ENCODE results near the gene SMDT1.
A peak's percentile ranks its signal among the peaks of the same experiment; 100 is the strongest.
"Not testable (repeated sequence)": the region's sequence is repeated elsewhere in the genome, so short reads cannot be mapped to it uniquely, and the experiment has no call there.

SMDT1 gene

DNA sequence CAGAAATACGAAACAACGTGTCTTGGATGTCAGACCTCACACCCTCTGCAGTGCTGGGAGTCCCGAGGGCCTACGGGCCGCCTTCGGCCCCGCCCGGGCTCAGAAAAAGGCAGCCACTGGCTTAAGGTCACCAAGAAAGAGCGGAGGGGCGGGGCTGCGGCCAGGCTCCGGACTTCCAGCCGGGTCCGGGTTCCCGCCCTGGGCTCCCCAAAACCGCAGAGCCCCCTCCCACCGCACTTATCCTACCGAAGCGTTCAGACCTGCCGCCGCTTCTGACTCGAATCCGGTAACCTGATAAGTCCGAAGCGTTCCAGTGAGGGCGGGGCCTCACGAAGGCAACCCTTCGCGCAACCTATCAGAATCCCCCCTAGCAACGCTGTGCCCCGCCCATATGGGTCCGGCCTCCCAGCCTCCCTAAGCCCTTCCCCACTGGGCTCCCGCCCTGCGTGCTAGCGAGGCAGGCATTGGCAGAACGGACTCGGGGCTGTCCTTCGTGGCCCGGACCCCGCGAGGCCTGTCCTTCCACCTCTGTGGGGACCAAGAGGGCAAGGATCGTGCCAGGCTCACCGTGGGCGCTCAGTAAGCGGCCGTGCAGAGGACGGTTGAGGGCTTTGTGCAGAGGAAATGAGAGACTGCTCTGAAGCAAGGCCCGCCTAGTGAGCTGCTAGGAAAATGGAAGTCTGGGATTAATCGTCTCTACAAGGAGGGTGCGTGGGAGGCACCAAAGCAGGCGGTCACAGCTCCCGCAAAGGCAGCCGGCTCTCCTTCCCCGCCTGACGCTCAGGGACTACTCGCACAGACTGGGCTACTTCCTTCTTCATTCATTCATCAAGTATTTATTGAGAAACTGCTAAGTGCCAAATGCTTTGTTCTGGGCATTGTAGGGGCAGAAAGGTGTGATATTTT lies 8.7 kb upstream of the SMDT1 start, which contains the start of gene NAGA:
Gene NAGA (minus strand): TSS at position 296 of the 906 bp plus-strand sequence. CDS start 515 bp downstream, outside the sequence.
- no peak for FAIRE-seq

DNA sequence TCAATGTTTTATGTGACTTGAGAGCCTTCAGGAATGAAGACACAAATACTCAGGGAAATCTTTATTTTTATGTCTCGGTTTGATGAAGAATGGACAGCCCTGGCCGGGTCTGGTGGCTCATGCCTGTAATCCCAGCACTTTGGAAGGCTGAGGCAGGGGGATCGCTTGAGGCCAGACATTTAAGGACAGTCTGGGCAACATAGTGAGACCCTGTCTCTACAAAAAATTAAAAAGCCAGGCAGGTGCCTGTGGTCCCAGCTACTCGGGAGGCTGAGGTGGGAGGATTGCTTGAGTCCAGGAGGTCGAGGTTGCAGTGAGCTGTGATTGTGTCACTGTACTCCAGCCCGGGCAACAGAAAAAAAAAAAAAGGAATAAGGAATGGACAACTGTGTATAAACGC lies 8.0 kb upstream of the SMDT1 start:
- not testable (repeated sequence) for FAIRE-seq

DNA sequence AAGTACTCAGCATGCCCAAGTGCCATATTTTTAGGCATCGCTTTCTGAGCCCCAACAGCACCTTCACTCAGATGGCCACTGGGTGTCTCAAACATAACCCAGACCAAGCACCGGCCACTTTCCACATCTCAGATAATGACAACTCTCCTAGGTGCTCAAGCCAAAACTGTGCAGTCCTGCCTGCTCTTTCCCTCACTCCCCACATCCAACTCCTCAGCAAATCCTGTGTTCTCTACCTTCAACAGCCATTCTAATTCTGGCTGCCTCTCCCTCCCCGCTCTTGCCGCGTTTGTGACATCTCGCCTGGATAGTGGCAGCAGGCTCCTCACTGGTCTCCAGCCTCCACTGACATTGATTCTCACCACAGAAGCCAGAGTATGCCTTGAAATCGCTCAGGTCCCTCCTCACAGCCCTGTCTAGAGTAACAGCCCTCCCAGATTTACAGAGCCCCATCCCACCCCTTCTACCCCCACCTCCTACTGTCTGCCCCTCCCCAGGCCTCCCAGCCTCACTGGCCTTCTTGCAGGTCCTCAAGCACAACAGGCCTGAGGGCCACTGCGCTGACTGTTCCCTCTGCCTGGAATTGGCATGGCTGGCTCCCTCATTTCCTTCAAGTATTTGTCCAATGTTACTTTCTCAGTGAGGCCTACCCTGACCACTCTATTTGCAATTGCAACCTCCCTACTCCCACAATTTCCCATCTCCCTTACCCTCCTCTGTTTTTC lies 6.7 kb upstream of the SMDT1 start:
- FAIRE-seq, result no peak

DNA sequence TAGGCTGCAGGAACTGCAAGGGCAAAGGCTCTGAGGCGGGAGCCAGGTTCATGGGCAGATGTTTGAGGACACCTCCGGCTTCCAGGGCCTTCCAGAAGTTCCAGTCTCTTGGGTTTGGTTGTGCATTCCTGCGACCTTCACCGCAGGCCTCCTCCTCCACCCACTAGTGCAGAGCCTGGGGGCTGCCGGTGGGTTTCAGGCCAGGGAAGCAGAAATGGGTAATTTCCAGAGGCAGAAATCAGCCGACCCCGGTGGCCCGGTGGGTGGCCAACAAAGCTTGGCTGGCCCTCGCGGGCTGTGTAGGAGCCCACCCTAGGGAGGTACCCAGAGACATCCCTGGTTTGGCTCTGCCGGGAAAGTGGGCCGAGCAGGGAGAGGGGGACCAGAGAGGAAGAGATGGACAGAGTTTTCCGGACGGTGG lies 5.9 kb upstream of the SMDT1 start:
- no peak for FAIRE-seq

DNA sequence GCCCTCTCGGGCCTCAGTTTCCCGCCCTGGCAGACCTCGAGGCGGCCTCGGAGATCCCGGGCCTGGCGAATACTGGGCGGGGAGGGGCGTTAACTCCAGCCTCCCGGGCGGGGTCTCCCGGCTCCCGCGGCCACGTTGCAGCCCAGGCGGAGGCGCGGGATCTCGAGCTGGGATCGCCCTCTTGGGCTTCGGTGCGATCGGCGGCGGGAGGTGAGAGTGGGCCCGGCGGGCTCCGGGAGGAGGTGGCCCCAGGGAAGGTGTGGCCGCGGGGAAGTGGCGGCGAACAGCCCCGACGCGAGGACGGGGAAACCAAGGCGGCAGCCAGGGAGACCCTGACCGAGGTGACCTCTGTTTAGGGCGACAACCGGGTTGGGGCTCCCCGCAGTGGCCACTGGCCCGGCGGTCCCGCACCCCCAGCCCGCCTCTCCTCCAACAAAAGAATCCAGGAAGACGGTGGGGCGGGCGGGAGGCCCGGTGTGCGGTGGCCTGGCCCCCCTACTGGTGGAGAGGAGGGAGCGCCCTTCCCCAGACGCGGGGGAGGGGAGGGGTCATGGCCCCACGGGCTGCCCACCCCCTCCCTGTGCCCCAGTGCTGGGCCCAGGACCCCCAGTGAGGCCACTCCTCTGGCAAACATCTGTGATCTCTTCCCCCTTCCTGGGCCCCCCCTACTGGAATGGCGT lies 5.2 kb upstream of the SMDT1 start, which contains the start of gene PHETA2:
Gene PHETA2 (plus strand): TSS at position 117 of the 680 bp plus-strand sequence. CDS start 3,046 bp downstream, outside the sequence.
- FAIRE-seq, result no peak

DNA sequence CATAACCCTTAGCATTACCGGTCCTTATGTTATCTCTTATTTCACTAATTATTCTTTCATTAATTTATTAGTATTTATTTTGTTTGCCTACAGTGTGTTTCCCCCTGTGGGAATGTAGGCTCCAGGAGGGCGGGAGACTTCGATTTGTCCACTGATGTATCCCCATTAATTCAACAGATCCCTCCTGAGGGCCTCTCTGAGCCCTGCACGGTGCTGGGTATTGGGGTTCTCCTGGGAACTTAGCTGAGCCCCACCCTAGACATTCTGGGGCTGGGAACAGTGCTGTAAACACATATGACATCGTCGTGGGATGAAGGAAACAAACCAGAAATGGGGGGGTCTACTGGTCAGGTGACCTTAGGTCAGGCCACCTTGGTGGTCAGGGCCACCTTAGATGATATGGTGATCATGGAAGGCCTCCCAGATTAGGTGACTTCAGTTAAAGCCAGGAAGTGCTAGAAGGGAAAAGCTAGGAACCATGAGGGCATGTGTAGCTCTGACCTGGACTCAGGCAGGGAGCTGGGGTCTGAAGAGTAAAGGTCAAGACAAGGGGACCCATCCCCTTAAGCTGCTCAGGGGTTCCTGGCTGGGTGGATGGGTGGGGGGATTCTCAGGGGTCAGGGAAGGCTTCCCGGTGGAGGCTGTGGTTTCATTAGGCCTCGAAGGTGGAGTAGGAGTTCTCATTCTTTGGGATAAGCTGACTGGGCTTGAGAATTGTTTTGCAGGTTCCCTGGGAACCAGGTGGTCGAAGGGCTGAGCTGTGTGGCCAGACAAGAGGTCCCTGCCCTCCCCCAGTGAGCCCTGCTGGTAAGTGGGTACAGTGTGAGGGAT lies 4.4 kb upstream of the SMDT1 start:
- no peak for FAIRE-seq

DNA sequence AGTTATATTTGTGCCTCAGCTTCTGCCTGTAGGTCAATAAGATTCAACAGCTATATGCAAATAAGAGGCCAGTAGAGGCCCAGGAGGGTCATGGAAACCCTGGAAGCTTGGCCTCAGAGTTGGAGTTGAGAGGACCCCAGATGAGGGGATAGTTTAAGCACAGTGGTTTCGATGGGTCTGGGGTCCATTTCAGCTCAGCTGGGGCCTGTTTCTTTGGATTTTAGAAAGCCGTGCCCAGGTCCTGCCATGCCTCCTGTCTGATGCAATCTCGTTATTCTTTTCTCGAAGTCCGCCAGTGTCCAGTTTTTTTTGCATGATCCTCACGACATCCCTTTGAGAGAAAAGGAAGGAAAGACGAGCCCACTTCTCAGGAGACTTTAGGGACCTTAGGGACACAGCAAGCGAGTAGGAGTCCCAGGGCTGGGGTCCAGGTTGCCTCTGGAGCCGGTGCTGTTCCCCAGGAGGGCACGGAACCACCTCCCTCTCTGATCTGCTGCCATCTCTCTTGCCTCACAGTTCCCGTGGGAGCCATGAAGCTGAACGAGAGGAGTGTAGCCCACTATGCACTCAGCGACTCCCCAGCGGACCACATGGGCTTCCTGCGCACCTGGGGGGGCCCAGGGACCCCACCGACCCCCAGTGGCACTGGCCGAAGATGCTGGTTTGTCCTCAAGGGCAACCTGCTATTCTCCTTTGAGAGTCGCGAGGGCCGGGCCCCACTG lies 2.6 kb upstream of the SMDT1 start:
- no peak for FAIRE-seq

DNA sequence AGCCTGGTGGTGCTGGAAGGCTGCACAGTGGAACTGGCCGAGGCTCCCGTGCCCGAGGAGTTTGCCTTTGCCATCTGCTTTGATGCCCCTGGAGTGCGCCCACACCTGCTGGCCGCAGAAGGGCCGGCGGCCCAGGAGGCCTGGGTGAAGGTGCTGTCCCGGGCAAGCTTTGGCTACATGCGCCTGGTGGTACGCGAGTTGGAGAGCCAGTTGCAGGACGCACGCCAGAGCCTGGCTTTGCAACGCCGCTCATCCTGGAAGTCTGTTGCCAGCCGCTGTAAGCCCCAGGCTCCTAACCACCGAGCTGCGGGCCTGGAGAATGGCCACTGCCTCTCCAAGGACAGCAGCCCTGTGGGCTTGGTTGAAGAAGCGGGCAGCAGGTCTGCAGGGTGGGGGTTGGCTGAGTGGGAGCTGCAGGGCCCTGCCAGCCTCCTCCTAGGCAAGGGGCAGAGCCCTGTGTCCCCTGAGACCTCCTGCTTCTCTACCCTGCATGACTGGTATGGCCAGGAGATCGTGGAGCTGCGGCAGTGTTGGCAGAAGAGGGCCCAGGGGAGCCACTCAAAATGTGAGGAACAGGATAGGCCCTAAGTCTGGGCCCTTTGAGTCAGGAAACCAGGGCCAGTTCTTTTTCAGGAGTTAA lies 1.9 kb upstream of the SMDT1 start:
- no peak for FAIRE-seq

DNA sequence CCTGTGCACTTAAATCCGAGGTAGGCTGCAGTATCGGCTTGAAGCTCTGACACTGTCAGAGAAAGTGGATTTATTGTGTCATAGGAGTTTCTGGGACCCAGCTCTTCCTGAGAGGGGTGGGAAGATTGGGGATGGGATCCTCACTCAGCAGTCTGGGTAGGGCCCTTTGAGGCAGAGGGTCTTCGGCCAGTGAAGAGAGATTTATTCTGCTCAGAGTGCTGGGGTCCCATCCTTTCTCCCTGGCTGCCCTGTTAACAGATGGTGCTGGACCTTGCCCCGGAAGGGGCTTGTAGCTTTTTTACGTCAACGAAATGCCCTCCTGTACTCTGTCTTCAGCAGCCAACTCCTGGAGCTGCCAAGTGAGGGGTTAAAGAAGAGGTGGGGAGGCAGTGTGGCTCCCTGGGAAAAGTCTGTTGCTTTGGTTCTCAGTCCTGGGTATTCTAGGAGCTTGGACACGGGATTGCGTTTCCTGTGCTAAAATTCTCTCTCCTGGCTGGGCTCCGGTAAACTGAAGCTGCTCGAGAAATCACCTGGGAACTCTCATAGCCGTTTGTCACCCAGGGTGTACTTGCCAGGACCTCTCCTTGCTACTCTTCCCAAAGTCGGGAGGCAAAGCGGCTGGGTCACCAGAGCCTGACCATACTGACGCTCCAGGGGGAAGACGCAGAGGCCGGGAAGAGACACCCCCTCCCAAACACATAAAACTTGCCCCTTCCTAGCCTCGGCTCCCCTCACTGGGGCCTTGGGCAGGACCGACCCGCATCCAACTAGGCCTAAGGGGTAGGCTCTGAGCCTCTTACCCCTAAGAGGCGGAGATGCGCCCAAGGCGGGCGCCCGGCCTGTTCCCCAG lies 806 bp upstream of the SMDT1 start:
- no peak for FAIRE-seq

DNA sequence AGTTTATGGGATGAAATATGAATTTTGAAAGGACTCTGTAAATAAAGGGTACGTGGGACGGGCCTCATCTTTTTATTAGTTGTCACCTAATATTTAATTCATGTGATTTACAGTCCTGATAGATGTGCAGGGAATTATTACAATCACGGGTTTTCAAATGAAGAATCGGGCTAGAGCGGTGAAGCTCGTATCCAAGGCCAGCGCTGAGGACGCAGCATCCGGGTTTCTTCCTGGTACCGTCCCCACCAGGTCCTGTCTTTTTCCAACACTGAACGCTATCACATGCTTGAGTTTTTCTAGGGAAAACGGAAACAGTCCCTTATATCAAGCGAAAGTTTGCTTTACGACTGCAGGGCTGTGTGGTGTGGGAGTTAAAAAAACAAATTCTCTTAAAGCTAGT lies 787 bp downstream of the SMDT1 start:
- FAIRE-seq, result no peak

DNA sequence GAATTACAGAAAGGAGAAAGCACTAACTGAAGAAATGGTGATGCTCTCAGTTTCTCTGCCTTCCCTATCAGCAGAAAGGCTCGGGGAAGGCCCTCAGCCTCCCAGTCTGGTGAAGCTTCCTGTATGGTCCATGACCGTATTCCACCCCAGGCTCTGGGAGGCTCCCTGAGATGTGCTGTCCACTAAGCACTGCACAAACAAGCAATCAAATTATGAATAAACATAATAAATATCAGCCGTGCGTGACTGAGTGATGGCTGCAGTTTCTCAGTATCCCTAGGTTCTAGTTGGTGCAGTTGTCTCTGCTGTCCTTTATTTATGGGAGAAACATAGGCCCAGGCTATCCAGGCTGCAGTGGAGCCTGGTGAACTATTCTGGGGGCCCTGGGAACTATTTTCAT lies 3.6 kb downstream of the SMDT1 start:
- FAIRE-seq, result no peak

DNA sequence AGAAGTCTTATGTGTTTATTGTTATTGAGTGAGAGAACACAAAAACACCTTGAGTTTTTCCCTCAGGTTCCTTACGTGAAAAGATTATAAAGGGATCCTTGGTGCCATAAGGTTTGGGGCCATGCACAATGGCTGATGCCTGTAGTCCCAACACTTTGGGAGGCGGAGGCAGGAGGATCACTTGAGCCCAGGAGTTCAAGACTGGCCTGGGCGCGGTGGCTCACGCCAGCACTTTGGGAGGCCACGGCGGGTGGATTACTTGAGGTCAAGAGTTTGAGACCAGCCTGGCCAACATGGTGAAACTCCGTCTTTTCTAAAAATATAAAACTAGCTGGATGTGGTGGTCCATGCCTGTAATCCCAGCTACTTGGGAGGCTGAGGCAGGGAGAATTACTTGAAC lies 5.4 kb downstream of the SMDT1 start:
- no peak for FAIRE-seq

DNA sequence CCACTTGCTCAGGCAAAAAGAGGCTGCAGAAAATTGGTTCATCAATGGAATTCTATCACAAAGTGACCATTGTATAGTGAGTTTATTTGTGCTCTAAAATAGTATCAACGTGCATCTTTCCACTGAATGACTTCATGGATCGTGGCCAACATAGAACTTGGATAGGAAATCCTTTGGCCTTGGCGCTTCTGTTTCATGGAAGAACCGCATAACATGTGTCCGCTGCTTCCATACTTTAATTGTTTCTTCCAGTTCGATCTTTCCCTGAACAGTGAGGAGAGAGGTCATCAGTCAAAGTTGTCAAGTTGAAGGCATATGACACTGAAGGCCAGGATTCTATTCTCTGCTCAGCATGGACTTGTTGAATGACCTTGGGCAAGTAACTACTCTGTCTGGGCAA lies 6.6 kb downstream of the SMDT1 start:
- FAIRE-seq, result no peak

DNA sequence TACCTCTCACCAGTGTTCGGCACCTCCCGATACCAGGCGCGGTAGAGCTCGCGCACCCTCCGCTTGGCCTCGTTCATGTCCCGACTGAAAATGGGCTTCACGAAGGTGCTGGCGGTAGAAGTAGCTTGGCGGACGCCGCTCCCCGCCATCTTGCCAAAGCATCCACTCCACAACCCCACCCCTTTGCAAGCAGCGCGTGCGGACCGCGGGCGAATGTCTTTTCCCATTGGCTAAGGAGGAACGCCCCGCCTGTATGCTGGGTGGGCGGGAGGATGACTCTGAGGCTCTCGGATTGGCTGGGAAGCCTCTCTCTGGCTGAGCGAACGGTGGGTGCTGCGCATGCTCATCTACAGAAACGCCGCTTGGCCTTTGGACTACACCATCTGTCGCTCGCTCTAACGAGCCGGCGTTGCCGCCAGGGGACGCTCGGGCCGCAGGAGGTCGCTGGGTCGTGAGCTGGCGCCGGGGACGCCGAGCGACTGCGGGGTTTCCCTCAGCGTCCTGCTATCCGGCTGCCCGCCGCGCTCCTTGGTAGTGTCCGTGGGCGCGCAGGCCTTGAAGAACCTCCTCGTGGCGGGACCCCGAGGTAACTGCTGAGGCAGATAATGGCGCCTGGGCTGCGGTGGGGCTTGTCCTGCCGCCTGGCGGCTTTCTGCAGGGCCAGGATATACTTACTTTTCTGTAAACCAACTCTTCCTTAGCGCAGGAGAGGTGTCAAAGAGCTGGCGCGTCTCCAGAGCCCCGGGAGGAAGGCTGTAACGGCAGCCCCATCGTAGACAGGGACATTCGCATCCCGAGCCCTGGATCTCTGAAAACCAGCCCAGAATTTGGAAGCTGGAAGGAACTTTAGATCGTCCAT lies 11.3 kb downstream of the SMDT1 start, which contains the start of gene NDUFA6:
Gene NDUFA6 (minus strand): TSS at position 177 of the 859 bp plus-strand sequence. CDS start 28 bp downstream, at position 149.
- FAIRE-seq, result peak; percentile 89

DNA sequence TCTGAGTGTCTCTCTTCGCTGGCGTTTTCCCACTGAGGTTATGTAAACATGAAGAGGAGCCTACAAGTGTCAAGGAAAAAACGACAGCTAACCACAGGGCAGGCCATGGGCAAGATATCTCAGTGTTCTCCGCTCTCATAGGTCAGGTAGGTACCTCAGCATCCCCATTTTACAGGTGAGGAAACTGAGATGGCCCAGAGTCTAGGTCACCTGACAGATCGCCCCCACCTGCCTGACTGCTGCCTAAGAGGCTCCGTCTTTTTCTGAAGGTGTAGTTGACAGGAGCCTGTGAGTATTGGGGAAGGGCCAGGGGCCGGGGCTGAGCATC lies 11.9 kb downstream of the SMDT1 start:
- no peak for FAIRE-seq

DNA sequence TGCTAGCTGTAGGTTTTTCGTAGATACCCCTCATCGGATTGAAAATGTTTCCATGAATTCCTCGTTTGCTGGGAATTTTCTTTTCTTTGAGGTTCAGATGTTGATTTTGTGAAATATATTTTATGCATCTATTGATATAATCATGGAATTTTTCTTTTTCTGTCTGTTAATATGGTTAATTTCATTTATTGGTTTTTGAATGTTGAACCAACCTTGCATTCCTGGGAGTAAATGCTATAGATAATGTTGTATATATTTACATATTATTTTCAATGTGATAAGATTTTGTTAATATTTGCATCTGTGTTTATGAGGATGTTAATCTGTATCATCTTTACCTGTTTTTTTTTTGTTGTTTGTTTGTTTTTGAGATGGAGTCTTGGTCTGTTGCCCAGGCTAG lies 21.7 kb downstream of the SMDT1 start:
- FAIRE-seq, result no peak

DNA sequence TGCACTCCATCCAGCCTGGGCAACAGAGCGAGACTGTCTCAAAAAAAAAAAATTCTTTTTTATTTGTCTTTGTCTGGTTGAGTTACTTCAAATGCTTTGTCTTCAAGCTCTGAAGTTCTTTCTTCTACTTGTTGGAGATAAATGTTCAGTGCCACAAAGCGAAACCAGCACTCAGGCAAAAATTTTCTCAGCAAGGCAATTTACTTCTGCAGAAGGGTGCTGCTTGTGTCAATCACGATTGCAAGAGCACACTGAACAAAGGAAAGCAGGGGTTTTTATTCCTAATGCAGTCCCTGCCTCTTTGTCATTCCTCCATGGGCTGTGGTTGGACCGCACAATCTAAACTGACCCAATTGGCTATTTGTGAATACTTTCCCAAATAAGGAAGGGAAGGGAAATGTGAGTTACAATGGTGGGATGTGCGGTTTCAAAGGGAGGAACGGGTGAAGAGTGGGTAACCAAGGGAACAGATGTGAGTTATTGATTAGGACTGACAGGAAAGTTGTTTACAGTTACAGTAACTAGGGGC lies 24.9 kb downstream of the SMDT1 start:
- FAIRE-seq, result not testable (repeated sequence)

DNA sequence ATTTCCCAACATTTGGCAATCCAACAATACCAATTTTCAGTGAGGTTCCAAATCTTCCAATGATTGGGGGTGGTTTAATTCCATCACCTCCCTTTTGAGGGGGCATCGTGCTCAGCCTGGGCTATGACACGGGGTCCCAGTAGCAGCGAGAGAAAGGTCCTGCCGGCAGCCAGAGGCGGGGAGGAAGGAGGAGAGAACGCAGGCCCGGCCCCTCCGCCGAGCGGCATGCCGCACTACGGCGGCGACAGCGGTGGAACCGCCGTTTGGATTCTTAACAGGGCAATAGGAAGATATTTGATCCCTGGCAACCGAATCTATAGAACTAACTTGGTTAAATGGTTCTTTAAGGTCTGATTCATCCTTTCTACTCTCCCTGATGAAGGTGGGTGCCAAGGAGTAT lies 29.3 kb downstream of the SMDT1 start:
- FAIRE-seq, result no peak

DNA sequence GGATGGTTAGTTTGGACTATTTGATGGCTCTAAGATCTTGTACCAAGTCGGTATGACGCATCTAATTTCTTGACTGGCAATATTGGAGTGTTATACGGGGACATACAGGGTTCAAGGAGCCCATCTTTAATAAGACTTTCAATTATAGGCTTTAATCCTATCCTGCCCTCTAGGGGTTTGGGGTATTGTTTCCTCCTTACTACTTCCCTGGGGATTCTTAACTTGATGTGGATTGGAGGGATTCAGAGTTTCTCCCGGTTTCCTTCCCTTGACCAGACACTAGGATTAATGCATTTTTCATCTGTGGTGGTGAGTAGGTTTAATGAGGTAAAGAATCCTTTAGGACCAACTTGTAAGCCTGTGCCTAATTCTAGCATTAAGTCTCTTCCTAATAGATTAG lies 32.3 kb downstream of the SMDT1 start:
- no peak for FAIRE-seq

Data from colon (tissue), 2 donors.